T47D (cell line): Measurements from ENCODE around the gene RALGPS1.

ENCODE experiments used
- DNase-seq, 2 experiments: peaks; one replicate each; pipeline versions ENCODE4 v3.0.0 to v3.0.0-alpha.2; 2011 to 2012; ENCODE audit warnings: low read depth in 1 of 2, low spot score in 1 of 2
- JUND ChIP-seq: IDR thresholded peaks from 2 replicates; pipeline ENCODE4 v1.6.1; 2012; ENCODE audit warnings: low read depth
- in situ Hi-C: cut with HindIII; loops from 2 replicates; pipeline ENCODE4 v1.10.0; 2016; ENCODE audit warnings: low sequenced_read_pairs, low pct_unique_long_range_greater_than_20kb

Gene RALGPS1

DNA sequence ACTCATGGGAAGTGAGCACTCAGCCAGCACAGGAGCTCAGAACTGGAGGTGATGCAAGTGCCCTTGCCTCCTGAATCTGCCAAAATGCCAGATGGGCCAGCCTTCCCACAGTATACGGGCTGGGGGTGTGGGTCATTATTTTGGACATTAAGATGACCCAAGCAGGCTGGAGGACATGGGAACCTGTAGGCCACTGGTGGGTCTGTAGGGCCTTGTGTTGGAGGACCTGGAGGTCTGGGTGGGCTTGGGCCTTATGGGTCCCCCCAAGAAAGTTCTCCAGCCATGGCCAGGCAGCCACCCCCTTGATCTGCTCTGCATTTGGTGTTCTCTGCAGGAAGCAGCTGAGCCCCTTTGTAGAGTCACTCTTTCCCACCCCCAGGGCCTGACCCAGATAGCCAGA is 278.9 kb downstream of the RALGPS1 start:
- in situ Hi-C loops: no loop called here
- no peak for TF ChIP-seq JUND

GRCh38 chr9:127194881-127195713 is 280.5 kb downstream of the RALGPS1 start:
- DNase-seq: peak in 1 of 2 experiments; percentile 24
- TF ChIP-seq JUND: no peak
- in situ Hi-C loops: no loop called here

More for the DNA sequence above, 278.9 kb downstream of the RALGPS1 start:
- DNase-seq: no peak

GRCh38 chr9:127195976-127196825 is 281.6 kb downstream of the RALGPS1 start:
- TF ChIP-seq JUND: no peak
- in situ Hi-C loops: no loop called here
- DNase-seq: no peak

GRCh38 chr9:127196826-127197145 is 282.2 kb downstream of the RALGPS1 start:
- in situ Hi-C loops: no loop called here
- no peak for TF ChIP-seq JUND
- no peak for DNase-seq

DNA sequence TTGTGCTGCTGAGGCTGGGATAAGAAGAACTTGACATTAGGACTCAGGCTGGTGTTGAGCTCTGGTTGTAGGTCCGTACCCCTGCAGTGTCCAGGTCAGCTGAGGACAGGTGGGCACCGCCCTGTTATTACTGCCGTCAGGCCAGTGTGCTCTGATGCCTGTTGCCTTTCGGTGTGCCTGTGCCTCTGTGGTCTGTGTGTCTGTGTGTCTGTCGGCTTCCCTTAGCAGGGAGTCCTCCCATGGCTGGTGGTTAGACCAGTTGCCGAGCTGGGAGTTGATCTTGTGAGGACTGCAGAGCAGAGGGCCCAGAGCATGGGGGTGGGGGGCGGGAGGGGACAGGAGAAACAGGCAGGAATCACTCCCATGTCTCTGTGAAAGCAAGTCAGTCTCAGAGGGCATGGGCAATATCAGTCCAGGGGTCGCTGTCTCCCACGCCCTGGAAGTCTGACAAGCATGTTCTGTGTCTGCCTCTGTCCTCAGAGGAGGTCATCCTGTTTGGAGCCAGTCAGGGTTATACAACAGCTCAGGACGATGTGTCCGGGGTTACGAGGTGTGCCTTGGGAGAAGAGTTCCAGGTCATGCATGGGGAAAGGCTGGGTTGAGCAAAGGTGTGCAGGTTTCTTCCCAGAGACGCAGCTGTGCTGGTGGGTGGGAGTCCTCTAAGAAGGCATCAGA is 282.7 kb downstream of the RALGPS1 start:
- in situ Hi-C loops: no loop called here
- no peak for TF ChIP-seq JUND
- no peak for DNase-seq

- in situ Hi-C loops: no loop called here
- no peak for DNase-seq
- no peak for TF ChIP-seq JUND
These were observed 283.4 kb downstream of the RALGPS1 start for GRCh38 chr9:127197861-127198430.

GRCh38 chr9:127198587-127198986 is 284.0 kb downstream of the RALGPS1 start:
- no peak for DNase-seq
- no peak for TF ChIP-seq JUND
- in situ Hi-C loops: no loop called here

- DNase-seq: peak; percentile 79 to 83
- in situ Hi-C loops: no loop called here
- no peak for TF ChIP-seq JUND
These were observed 284.6 kb downstream of the RALGPS1 start for GRCh38 chr9:127199001-127199791.

GRCh38 chr9:127200106-127200862 is 285.7 kb downstream of the RALGPS1 start:
- no peak for DNase-seq
- in situ Hi-C loops: no loop called here
- no peak for TF ChIP-seq JUND

- in situ Hi-C loops: no loop called here
- no peak for TF ChIP-seq JUND
- DNase-seq: no peak
These were observed 286.5 kb downstream of the RALGPS1 start for GRCh38 chr9:127201071-127201541.

GRCh38 chr9:127201731-127202130 is 287.1 kb downstream of the RALGPS1 start:
- no peak for TF ChIP-seq JUND
- in situ Hi-C loops: no loop called here
- no peak for DNase-seq
